HL-60/S4 treated with phorbol 12-myristate 13-acetate at 8.2 ng/mL for 4 days and 3 days (cell line): Measurements from ENCODE around the gene CER1.

Source experiments
- in situ Hi-C: fragments of 300-500 bp; cut with MboI; formaldehyde crosslinking; loops from 2 replicates; pipeline ENCODE4 v1.15.0; 2022; ENCODE audit warnings: low sequenced_read_pairs

The CER1 gene

DNA sequence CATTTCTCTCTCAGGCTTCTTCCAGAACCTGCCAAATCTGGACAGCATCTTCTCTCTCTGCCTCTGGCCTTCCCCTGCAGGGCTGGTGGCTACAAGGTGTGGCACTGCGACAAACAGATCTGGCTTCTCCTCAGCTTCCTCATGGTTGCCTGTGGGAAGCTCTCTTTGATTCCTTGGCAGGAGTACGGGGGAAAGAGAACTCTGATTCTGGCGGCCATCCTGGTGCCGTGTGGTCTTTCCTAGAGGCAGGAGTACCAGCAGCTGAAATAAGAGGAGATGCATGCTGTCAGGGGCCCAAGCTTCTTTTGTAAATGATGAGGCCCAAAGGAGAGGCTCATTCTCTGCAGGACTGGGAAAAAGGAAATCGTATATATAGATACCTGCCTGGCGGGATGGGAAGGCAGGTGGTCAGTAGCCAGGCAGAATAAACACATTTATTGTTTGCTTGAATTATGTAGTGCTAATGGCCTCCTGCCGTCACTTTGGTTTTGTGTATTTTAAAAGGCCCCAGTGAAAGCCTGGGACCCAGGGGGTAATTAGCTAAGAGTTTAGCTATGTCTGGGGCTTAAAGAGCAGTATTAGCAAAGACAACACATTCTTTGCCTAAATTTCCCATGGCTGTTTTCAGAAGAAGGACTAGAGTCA is at the start of gene CER1:
TSS of gene CER1 (minus strand) at position 343 of the 645 bp plus-strand sequence. CDS start at position 282, 61 bp downstream.
- in situ Hi-C loops: no loop called here

DNA sequence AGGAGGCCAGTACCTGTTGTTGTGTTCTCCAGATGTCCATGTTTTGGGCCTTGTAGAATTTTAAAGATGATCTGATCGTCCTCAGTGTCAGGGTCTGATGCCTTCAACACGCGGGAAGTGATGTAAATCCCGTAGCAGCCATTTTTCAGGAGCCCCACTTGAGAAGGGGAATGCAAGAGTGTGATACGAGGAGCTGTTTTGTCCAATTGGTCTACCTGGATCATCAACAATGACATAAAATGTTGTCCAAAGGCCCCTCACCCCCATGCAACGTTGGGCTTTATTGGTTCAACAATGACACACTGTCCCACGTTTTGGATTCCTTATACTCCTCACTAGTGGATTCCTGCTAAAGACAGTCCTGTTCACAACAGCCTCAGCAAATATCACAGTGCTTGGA is 48.1 kb upstream of the CER1 start:
- in situ Hi-C loops: no loop called here

GRCh38 chr9:14769230-14769571 is 46.7 kb upstream of the CER1 start:
- in situ Hi-C loops: no loop called here

- in situ Hi-C loops: no loop called here
Observed at GRCh38 chr9:14768405-14769229, 46.1 kb upstream of the CER1 start.

- in situ Hi-C loops: no loop called here
Observed at GRCh38 chr9:14766299-14766698, 43.8 kb upstream of the CER1 start.

- in situ Hi-C loops: no loop called here
Observed at GRCh38 chr9:14761584-14761983, 39.1 kb upstream of the CER1 start.

GRCh38 chr9:14760060-14760459 is 37.5 kb upstream of the CER1 start:
- in situ Hi-C loops: no loop called here

DNA sequence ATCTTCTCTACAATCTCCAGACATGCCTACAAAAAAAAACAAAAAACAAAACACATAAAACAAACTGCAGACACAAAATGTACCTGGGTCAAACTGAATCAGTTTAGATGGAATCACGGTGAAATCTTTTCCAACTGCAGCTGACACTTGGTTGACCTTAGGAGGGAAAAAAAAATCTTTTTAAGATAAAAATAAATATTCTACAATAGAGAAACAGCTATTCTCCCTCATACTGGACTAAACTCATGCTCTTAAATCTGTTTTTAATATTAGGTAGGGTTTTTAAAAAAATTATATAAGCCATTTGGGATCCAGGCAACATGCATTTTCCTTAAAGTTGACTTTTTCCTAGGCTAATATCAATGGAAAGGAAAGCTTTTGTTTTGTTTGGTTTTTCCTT is 33.8 kb upstream of the CER1 start:
- in situ Hi-C loops: no loop called here

DNA sequence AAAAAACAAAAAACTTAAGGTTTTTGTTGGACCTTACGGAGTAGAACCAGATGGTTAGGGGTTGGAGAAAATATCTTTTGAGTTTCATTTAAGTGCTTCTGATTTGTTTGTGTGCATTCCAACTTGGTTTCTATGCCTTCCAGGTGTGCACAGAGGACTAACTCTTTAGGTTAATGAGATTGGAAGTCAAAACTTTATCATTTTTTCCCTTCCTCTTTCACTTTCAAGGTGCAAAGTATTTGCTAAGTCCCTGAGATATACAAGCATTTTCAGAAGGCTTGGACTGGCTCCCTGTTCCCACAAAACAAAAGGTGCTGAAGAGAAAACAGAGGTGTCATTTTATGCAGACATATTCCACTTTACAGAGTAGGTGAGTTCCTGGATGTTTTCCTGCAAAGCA is 30.3 kb upstream of the CER1 start:
- in situ Hi-C loops: no loop called here

- in situ Hi-C loops: no loop called here
Observed at GRCh38 chr9:14752271-14752670, 29.7 kb upstream of the CER1 start.

- in situ Hi-C loops: no loop called here
Observed at GRCh38 chr9:14750821-14751220, 28.3 kb upstream of the CER1 start.

DNA sequence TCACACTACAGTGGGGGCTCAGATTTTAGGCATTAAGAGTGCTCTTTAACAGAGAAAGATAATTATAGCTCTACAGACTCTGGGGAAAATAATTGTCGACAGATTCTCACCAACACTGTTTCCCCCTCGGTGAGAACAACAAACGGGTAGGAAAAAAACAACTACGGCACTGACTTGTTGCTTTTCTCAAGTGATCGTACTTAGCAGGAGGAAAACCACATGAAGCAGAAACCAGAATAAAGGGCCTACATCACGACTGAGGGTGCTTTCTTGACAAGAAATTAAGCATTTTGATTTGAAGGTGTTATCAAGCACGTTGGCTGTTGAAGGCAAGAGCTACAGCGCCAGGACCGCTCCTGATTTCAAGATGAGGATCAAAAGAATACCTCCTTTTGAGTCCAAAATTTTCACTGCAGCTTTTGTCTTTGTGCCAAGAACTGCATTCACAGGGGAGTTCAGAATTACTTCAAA is 27.2 kb upstream of the CER1 start:
- in situ Hi-C loops: no loop called here

DNA sequence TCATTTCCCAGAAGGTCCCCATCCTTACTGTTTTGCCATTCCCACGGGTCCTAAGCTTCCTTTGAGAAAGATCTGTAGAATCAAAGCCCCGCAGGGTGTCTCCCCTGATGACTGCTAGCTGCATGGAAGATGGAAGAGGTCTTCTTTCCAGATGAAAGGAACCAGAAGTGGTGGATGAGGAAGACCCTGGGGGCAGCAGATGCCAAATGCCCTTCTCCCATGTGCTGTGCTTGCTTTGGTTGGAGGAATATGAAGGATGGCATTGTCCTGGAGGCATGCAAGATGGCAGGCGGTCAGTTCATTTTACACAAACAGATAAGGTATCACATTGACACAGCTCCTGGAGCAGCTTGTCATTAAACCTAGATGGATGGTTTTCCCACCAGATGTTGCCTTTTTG is 25.8 kb upstream of the CER1 start:
- in situ Hi-C loops: no loop called here

DNA sequence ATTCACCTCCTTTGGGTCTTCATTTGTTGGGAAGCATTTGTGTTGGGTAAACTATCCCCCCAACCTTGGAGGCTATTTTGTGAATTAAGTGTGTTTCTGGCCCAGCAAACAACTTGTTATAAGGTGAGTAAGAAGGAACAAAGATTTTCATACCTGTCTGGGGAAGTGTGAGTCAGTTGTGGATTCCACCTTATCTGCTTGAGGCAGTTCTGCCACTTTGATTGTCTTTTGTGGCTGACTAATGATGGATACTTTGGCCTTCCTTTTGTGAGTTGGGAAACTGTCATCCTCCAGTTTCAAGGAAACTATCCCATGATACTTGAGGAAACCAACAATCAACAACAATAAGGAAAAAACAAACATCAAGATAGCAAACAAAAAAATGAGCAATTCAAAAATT is 24.6 kb upstream of the CER1 start:
- in situ Hi-C loops: no loop called here

DNA sequence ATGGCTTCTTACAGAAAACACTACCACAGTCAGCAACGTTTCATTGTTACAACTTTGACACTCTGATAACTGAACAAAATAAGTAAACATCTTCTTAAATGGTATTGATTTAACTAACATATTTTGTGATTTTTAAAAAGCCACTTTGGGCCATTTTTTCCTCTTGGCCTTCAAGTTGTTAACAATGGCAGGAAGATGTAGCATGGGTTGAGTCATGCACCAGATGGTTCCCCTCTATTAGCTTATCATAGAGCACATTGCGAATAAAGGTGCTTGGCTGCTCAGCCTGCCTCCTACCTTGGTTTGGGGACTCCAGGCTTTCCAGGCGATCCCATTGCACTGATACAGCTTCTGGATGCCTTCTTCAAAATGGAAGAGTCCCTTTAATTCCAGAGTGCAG is 24.1 kb upstream of the CER1 start:
- in situ Hi-C loops: no loop called here

- in situ Hi-C loops: no loop called here
Observed at GRCh38 chr9:14744768-14745167, 22.2 kb upstream of the CER1 start.

DNA sequence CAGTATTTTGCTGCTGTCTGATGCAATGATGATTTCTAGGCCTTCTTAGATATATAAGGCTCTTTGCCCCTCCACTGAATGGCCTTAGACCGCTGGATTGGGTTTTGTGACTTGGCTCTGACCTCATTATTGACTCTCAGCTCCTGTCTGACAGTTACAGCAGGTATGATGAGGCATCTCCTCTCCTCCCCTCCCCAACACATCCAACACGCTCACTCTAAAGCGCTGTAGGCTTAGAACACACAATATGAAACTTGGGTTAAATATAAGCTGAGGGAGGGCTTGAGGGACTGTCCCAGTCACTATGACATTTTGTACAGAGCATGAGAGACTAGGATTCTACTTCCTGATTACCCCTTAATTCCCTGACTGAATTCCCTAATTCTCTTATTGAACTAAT is 18.8 kb upstream of the CER1 start:
- in situ Hi-C loops: no loop called here

DNA sequence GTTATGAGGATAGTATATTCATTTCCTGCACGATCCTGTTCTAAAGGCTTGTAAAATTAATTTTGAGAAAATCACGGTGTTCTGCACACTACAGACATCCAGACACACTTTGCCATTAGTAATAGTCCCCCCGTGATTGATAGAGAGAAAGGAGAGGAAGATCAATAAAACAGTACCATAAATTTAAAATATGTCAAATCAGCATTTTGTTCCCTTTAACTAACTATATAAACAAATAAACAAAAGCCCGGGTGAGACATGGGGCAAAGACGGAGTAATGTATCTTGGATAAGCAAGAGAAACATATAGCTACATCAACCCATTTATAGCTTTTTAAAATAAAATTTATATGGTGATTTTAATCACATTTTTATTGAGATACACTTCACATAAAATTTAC is 10.6 kb upstream of the CER1 start:
- in situ Hi-C loops: no loop called here

- in situ Hi-C loops: no loop called here
Observed at GRCh38 chr9:14731294-14731981, 8.9 kb upstream of the CER1 start.

GRCh38 chr9:14730461-14730898 is 7.9 kb upstream of the CER1 start:
- in situ Hi-C loops: no loop called here

GRCh38 chr9:14723301-14723700 is 768 bp upstream of the CER1 start:
- in situ Hi-C loops: no loop called here
